Measurements from ENCODE around the gene ZNF346. TPM values are rescaled to one million over a fixed set of nuclear protein-coding genes. Genes with fewer than 3 reads are reported as not detected.
A peak's percentile ranks its signal among the peaks of the same experiment; 100 is the strongest.

ZNF346 gene
- total and polyA plus RNA-seq, 2 experiments from 2014 or later: 13.8 to 21.4 TPM

DNA sequence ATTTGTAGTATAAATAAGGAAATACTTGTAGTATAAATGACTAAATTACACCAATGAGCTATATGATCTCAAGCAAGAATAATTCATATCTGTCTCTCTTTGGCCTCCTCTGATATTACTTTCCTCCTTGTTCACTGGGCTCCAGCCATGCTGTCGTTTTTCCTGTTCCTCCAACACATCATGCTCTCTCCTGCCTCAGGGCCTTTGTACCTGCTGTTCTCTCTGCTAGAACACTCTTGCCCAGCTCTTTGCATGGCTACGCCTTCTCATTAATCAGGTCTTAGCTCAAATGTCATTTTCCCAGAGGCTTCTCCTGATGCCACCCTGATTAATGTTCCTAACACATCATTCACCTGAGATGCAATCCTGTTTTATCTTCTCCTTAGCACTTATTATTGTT, 2.5 kb upstream of the ZNF346 start:
- no peaks in the 10 kb centered on the region for H3K9me2 ChIP-seq (replicated peaks; ENCODE audit: insufficient read depth)
- no peak for DNase-seq (ENCODE audit: low spot score)
- H3K9me3 ChIP-seq (ENCODE audit: low read depth): no peaks in the 10 kb centered on the region
- TF ChIP-seq EZH2 (IDR thresholded peaks at IDR 0.05; ENCODE audit: borderline replicate concordance) (no peak), EZH2phosphoT487 (IDR thresholded peaks at IDR 0.05; ENCODE audit: low read depth, severe bottlenecking, unreplicated experiment) (no peak)
- TF ChIP-seq, protein P1, sequence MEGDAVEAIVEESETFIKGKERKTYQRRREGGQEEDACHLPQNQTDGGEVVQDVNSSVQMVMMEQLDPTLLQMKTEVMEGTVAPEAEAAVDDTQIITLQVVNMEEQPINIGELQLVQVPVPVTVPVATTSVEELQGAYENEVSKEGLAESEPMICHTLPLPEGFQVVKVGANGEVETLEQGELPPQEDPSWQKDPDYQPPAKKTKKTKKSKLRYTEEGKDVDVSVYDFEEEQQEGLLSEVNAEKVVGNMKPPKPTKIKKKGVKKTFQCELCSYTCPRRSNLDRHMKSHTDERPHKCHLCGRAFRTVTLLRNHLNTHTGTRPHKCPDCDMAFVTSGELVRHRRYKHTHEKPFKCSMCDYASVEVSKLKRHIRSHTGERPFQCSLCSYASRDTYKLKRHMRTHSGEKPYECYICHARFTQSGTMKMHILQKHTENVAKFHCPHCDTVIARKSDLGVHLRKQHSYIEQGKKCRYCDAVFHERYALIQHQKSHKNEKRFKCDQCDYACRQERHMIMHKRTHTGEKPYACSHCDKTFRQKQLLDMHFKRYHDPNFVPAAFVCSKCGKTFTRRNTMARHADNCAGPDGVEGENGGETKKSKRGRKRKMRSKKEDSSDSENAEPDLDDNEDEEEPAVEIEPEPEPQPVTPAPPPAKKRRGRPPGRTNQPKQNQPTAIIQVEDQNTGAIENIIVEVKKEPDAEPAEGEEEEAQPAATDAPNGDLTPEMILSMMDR (IDR thresholded peaks at IDR 0.05; ENCODE audit: poor library complexity): no peak
- no peak overlapping the region for H3K4me3 ChIP-seq
- 94% methylated on average over 2 of the region's 2 CpGs for WGBS (ENCODE audit: low lambda C conversion rate, missing lambda C conversion rate)
- H2AFZ ChIP-seq: no peak overlapping the region
- H4K20me1 ChIP-seq (ENCODE audit: insufficient read depth, poor library complexity, severe bottlenecking): no peaks in the 10 kb centered on the region
- peaks cover 35% of the 10 kb centered on the region for H3K79me2 ChIP-seq
- H3K4me2 ChIP-seq: no peak overlapping the region
- no peak overlapping the region for H3K27ac ChIP-seq
- H3K27me3 ChIP-seq: no peaks in the 10 kb centered on the region
- no peaks in the 10 kb centered on the region for H3K36me3 ChIP-seq (replicated peaks; ENCODE audit: insufficient read depth, low read depth)
- peaks cover 11% of the 10 kb centered on the region for H3K4me1 ChIP-seq (ENCODE audit: insufficient read depth)

DNA sequence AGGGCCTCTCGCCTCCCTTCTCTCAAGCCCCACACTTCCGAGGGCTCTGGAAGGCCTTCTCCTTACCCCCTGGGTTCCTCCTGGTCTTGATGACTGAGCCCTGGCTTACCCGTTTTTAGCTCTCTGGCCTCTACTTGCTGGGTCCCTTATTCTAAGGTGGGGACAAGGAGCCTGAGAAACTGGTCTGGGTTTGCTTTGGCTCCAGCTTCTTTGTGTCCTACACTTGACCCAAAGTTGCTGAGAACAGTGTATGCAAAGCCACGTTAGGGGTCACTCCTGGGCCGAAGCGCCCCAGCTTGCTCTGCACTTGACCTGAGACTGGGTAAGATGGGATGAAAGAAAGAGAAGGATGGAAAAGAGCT, 788 bp downstream of the ZNF346 start:
- TF ChIP-seq, protein P1 (IDR thresholded peaks at IDR 0.05; ENCODE audit: poor library complexity): no peak
- TF ChIP-seq EZH2 (IDR thresholded peaks at IDR 0.05; ENCODE audit: borderline replicate concordance): no peak
- peak; percentile 10 for DNase-seq (ENCODE audit: low spot score)
- peak overlapping the region; percentile 69 for H2AFZ ChIP-seq
- H3K79me2 ChIP-seq: peaks cover 63% of the 10 kb centered on the region
- peak overlapping the region; percentile 98 for H3K4me2 ChIP-seq
- 25% methylated on average over 6 of the region's 6 CpGs for WGBS (ENCODE audit: low lambda C conversion rate, missing lambda C conversion rate)
- H3K9me3 ChIP-seq (ENCODE audit: low read depth): no peaks in the 10 kb centered on the region
- peak overlapping the region; percentile 80 for H3K27ac ChIP-seq
- H3K4me3 ChIP-seq: peak overlapping the region; percentile 33
- H3K27me3 ChIP-seq: no peaks in the 10 kb centered on the region
- no peaks in the 10 kb centered on the region for H3K9me2 ChIP-seq (replicated peaks; ENCODE audit: insufficient read depth)
- no peaks in the 10 kb centered on the region for H4K20me1 ChIP-seq (ENCODE audit: insufficient read depth, poor library complexity, severe bottlenecking)
- H3K4me1 ChIP-seq (ENCODE audit: insufficient read depth): peaks cover 11% of the 10 kb centered on the region
- H3K36me3 ChIP-seq (replicated peaks; ENCODE audit: insufficient read depth, low read depth): no peaks in the 10 kb centered on the region

DNA sequence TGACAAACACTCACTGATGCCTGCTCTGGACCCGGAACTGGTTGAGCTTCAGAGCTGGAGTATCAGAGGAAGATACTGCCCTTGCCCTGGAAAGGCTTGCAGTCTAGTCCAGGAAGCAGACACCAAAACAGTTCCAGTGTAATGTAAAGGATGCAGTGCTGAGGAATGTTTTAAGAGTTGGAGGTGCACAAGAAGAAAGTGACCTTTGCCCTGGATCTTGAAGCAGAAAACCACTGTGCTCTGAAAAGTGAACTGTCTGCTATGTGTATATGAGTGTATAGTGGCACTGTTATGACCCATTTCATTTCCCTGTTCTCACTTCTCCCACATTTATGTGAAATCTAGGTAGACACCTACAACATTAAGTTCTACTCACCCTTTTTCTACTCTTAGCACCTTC, 2.1 kb downstream of the ZNF346 start:
- no peaks in the 10 kb centered on the region for H4K20me1 ChIP-seq (ENCODE audit: insufficient read depth, poor library complexity, severe bottlenecking)
- H3K9me2 ChIP-seq (replicated peaks; ENCODE audit: insufficient read depth): no peaks in the 10 kb centered on the region
- H3K36me3 ChIP-seq (replicated peaks; ENCODE audit: insufficient read depth, low read depth): no peaks in the 10 kb centered on the region
- H3K27me3 ChIP-seq: no peaks in the 10 kb centered on the region
- no peaks in the 10 kb centered on the region for H3K9me3 ChIP-seq (ENCODE audit: low read depth)
- H3K4me2 ChIP-seq: no peak overlapping the region
- H3K4me3 ChIP-seq: no peak overlapping the region
- H3K79me2 ChIP-seq: peaks cover 74% of the 10 kb centered on the region
- TF ChIP-seq EZH2 (IDR thresholded peaks at IDR 0.05; ENCODE audit: borderline replicate concordance) (no peak), EZH2phosphoT487 (IDR thresholded peaks at IDR 0.05; ENCODE audit: low read depth, severe bottlenecking, unreplicated experiment) (no peak)
- TF ChIP-seq, protein P1 (IDR thresholded peaks at IDR 0.05; ENCODE audit: poor library complexity): no peak
- H3K4me1 ChIP-seq (ENCODE audit: insufficient read depth): peaks cover 11% of the 10 kb centered on the region
- no peak overlapping the region for H3K27ac ChIP-seq
- WGBS (ENCODE audit: low lambda C conversion rate, missing lambda C conversion rate): 81% methylated on average over 1 of the region's 1 CpG
- no peak for DNase-seq (ENCODE audit: low spot score)
- H2AFZ ChIP-seq: no peak overlapping the region

DNA sequence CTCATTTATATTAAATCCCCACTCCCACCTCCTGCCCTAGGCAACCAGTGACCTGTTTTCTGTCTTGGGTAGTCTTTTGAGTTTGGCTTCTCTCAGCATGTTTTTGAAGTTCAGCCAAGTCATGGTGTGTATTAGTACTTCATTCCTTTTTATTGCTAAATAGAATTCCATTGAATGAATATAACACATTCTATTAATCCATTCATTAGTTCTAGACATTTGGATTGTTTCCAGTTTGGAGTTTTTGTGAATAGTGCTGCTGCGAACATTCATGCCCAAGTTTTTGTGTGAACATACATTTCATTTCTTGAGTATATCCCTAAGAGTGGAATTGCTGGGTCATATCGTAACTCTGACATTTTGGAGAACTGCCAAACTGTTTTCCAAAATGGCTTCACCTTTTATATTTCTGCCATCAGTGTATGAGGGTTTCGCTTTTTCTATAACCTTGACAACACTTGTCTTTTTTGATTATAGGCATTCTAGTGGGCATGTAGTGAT, 2.7 kb downstream of the ZNF346 start:
- Histone ChIP-seq H3K79me2 (peaks cover 80% of the 10 kb centered on the region), H2AFZ (no peak overlapping the region), H3K27ac (no peak overlapping the region), H3K27me3 (no peaks in the 10 kb centered on the region), H3K4me2 (no peak overlapping the region), H4K20me1 (ENCODE audit: insufficient read depth, poor library complexity, severe bottlenecking) (no peaks in the 10 kb centered on the region), H3K36me3 (replicated peaks; ENCODE audit: insufficient read depth, low read depth) (no peaks in the 10 kb centered on the region), H3K9me2 (replicated peaks; ENCODE audit: insufficient read depth) (no peaks in the 10 kb centered on the region), H3K4me1 (ENCODE audit: insufficient read depth) (peaks cover 11% of the 10 kb centered on the region), H3K9me3 (ENCODE audit: low read depth) (no peaks in the 10 kb centered on the region), H3K4me3 (no peak overlapping the region)
- TF ChIP-seq EZH2phosphoT487 (IDR thresholded peaks at IDR 0.05; ENCODE audit: low read depth, severe bottlenecking, unreplicated experiment) (no peak), EZH2 (IDR thresholded peaks at IDR 0.05; ENCODE audit: borderline replicate concordance) (no peak)
- TF ChIP-seq, protein P1 (IDR thresholded peaks at IDR 0.05; ENCODE audit: poor library complexity): no peak
- WGBS (ENCODE audit: low lambda C conversion rate, missing lambda C conversion rate): 96% methylated on average over 3 of the region's 3 CpGs
- DNase-seq (ENCODE audit: low spot score): no peak
